Esophagus (tissue), 2 donors: ENCODE data around the gene CACNA2D3. TPM values are rescaled to one million over a fixed set of nuclear protein-coding genes. Genes with fewer than 3 reads are reported as not detected.

ENCODE experiments used
- H3K27ac ChIP-seq, 2 donors: one replicate each; pipeline ENCODE4 v1.5.1; 2013; ENCODE audit warnings: low read depth in 2 of 2, mild to moderate bottlenecking in 2 of 2, inconsistent platforms in 1 of 2, low read length in 1 of 2, moderate library complexity in 1 of 2
- H3K27me3 ChIP-seq, 2 donors: one replicate each; pipeline ENCODE4 v1.6.1; 2013; ENCODE audit warnings: low read length in 2 of 2, control low read depth in 1 of 2, mild to moderate bottlenecking in 1 of 2; ENCODE audit not compliant: insufficient read depth in 2 of 2, control insufficient read depth in 1 of 2
- H3K36me3 ChIP-seq, 2 donors: one replicate each; pipeline ENCODE4 v1.6.1; 2013; ENCODE audit warnings: low read length in 1 of 2; ENCODE audit not compliant: control insufficient read depth in 2 of 2, insufficient read depth in 2 of 2
- H3K4me1 ChIP-seq, 2 donors: one replicate each; pipeline ENCODE4 v1.6.1; 2013; ENCODE audit warnings: low read length in 1 of 2; ENCODE audit not compliant: control insufficient read depth in 2 of 2, insufficient read depth in 2 of 2
- H3K4me3 ChIP-seq, 2 donors: one replicate each; pipeline ENCODE4 v1.5.1; 2013; ENCODE audit warnings: low read length in 2 of 2, mild to moderate bottlenecking in 2 of 2, low read depth in 1 of 2, moderate library complexity in 1 of 2
- H3K9me3 ChIP-seq, 2 donors: one replicate each; pipeline ENCODE4 v1.6.1; 2013; ENCODE audit warnings: mild to moderate bottlenecking in 2 of 2, low read depth in 1 of 2, low read length in 1 of 2, moderate library complexity in 1 of 2; ENCODE audit not compliant: control insufficient read depth in 2 of 2, insufficient read depth in 1 of 2
- WGBS, 2 donors: extraction: QIAGEN DNeasy Blood & Tissue Kit; methylation state at CpG; one replicate each; pipeline ENCODE4 v1.1.7; 2013; 5-methylcytosine and 5-hydroxymethylcytosine counted together
- polyA plus RNA-seq, 2 donors: library from polyadenylated mRNA; stranded (reverse); fragments of 200-250 nt; gene quantifications; one replicate each; pipeline ENCODE4 v1.2.3, GENCODE V29; 2013
- donor health status: healthy with polysubstance abuse.
- donor health status: Bipolar disorder and iron deficiency.

The CACNA2D3 gene
- 1 to 10 TPM; 1.7 to 1.8 TPM for polyA plus RNA-seq

DNA sequence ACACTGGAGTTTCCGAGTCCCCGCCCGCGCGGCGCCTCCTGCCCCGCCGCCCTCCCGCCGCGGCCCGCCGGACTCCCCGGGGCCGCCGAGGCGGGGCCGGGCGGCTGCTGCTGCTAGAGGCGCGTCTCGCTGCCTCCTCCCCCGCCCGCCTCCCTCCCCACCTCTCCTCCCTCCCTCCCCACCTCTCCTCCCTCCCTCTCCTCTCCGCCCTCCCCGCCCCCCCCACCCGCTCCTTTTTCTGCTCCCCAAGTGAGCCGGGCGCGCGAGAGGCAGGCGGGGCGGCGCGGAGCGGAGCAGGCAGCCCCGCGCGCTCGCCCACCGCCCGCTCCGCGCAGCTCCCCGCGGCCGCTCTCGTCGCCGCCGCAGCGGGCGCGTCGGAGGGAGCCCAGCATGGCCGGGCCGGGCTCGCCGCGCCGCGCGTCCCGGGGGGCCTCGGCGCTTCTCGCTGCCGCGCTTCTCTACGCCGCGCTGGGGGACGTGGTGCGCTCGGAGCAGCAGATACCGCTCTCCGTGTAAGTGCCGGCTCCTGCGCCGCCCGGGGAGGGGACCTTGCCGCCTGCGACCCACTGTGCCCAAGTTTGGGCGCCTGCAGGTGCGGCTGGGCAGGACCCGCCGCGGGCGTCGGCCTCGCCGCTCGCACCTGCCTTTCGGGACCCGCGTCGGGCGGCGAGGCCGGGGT lies at the start of gene CACNA2D3:
TSS of gene CACNA2D3 (plus strand) at position 229 of the 679 bp plus-strand sequence.
- H3K4me3 ChIP-seq = peak within 1 kb of the TSS; percentile 62 to 72
- H3K4me1 ChIP-seq = peaks cover 0 to 6% of the 10 kb centered on the region in 2 donors
- peaks cover 0 to 4% of the 10 kb centered on the region in 2 donors for H3K27me3 ChIP-seq
- H3K9me3 ChIP-seq = no peaks in the 10 kb centered on the region
- peak within 1 kb of the TSS in 1 of 2 donors; percentile 5 for H3K27ac ChIP-seq
- 2 to 3% methylated on average over 63 to 98 of the region's 100 CpGs for WGBS, 2 donors
- H3K36me3 ChIP-seq = no peaks in the 10 kb centered on the region

DNA sequence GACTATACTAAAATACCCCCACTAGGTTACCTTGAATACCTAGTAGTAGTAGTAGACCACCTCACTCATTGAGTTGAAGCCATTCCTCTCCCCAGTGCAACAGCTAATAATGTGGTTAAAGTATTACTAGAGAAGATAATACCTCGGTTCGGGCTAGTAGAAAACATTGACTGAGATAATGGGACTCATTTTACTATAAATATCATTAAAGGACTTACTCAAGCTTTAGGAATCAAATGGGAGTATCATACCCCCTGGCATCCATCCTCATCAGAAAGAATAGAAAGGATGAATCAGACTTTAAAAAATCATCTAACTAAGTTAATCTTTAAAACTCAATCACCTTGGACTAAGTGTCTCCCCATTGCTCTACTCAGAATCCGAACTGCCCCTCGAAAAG lies 49.0 kb upstream of the CACNA2D3 start:
- H3K9me3 ChIP-seq = peaks cover 5 to 8% of the 10 kb centered on the region in 2 donors
- no peak overlapping the region for H3K4me3 ChIP-seq
- 88 to 91% methylated on average over 4 of the region's 4 CpGs for WGBS, 2 donors
- H3K36me3 ChIP-seq = no peaks in the 10 kb centered on the region
- no peak overlapping the region for H3K27ac ChIP-seq
- H3K27me3 ChIP-seq = no peaks in the 10 kb centered on the region
- peaks cover 2% of the 10 kb centered on the region in 2 donors for H3K4me1 ChIP-seq

DNA sequence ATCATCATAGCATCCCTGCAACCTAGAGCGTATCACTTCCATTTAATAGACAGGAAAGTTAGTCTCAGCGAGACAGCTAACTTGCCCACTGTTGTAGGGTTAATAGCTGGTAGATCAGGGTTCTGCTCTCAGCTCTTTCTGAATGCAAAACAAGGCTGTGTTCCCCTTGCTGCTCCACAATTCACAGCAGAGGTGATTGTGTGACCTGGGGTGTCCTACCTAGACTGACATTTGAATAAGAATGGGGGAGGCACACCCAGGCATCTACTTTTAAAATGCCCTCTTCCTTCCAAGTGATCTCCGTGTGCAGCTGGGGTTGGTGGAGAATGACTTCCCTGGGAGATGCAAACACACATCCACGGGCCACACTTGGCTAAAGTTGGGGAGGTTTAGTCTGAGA lies 43.0 kb upstream of the CACNA2D3 start:
- Histone ChIP-seq H3K27ac (no peak overlapping the region), H3K4me3 (no peak overlapping the region), H3K4me1 (no peaks in the 10 kb centered on the region), H3K36me3 (no peaks in the 10 kb centered on the region), H3K27me3 (no peaks in the 10 kb centered on the region), H3K9me3 (no peaks in the 10 kb centered on the region)
- 40 to 70% methylated on average over 4 of the region's 4 CpGs for WGBS, 2 donors

DNA sequence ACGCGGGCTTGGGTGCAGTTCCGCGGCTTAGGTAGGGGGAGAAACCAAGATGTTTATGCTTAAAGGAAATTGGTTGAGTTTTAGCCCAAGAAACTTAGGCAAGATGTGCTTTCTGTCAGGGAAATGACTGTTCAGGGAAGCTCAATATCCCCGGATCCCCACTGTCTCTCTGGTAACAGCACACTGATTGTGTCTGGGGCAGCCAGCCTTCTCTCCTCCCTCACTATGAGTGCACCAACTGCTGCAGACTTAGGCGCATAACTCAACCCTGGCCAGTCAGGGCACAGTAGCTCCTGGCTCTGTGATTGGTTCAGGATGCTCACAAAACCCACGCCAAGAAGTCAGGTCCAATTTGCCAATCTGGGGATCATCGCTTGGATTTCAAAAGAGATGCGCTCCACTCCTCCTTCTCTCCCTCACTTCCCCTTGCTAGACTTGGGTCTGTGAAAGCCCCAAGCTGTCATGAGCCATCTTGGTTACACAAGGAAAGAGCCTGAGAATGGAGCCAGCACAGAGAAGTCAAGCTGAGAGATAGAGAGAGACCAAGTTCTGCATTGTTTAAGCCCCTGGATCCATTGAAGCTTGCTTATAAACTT lies 42.5 kb upstream of the CACNA2D3 start:
- H3K27me3 ChIP-seq = no peaks in the 10 kb centered on the region
- no peaks in the 10 kb centered on the region for H3K9me3 ChIP-seq
- no peak overlapping the region for H3K4me3 ChIP-seq
- WGBS, 2 donors = 71 to 73% methylated on average over 9 of the region's 9 CpGs
- H3K27ac ChIP-seq = no peak overlapping the region
- H3K4me1 ChIP-seq = no peaks in the 10 kb centered on the region
- H3K36me3 ChIP-seq = no peaks in the 10 kb centered on the region

DNA sequence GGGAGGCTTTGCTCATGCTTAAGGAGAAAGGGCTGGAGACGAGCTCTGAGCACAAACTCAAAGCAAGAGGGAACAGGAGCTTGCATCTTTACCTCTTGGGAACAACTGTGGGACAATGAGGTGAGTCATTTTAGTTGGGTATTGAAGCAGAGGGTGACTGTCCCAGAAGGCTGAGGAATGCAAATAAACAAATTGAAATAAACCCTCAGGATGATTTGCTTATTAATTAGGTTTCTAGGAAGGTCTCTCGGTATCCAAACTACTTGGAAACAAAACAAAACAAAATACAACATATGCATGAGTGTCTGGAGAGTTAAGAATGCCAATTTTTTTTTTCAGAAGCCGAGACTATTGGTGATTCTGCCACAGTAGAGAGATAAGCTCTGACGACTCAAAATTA lies 38.4 kb upstream of the CACNA2D3 start:
- no peaks in the 10 kb centered on the region for H3K9me3 ChIP-seq
- H3K4me3 ChIP-seq = no peak overlapping the region
- no peak overlapping the region for H3K27ac ChIP-seq
- 52 to 62% methylated on average over 4 of the region's 4 CpGs for WGBS, 2 donors
- H3K27me3 ChIP-seq = no peaks in the 10 kb centered on the region
- no peaks in the 10 kb centered on the region for H3K36me3 ChIP-seq
- H3K4me1 ChIP-seq = no peaks in the 10 kb centered on the region

DNA sequence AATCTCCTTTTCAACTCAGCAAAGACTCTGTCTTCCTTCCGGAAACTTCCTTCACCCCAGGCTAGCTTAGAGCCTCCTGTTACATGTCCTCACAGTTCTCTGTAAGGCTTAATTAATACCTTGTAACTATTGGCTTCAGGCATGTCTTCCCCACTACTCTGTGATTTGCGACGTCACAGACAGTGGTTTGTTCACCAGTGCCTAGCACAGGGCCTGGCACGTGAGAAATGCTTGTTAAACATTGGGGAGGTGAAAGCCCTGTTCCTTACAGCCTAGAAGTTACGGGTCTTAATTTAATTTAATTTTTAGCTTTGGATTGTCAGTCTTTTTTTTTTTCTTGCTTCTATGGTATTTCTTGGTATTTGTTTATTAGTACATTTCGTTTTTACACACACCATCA lies 36.4 kb upstream of the CACNA2D3 start:
- H3K4me1 ChIP-seq = no peaks in the 10 kb centered on the region
- WGBS, 2 donors = 66 to 70% methylated on average over 6 of the region's 6 CpGs

DNA sequence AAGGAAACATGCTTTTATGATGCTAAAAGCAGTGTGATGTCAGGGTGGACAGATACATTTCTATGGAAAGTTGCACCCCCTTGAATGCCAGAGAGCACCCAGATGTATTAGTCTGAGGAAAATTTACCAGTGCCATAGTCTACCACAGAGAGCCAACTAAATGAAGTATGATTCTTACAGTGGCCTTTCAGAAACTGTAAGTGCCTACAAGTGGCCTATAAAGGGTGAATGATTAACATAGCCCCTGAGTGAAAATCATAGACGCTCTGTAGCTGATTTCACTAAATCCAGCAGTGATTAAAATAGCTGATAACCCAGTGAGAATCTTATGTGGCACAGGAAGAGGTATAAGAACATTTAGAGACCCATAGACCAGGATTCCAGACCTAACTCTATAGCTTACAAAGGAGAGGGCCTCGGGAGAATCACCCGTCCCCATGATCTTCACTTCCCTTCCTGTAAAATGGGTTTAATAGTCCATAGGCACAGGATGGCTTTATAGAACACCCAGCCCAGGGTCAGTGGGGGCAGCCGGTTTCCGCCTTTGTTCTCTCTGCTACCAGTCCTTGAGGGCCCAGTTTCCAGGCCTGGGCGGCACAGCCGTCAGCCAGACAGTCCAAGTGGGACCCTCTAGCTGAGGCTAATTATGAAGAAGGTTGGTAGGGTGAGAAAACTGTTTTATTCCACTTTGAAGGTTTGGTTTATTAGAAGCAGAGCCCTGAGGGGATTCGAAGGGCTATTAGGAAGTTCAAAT lies 35.5 kb upstream of the CACNA2D3 start:
- Histone ChIP-seq H3K9me3 (no peaks in the 10 kb centered on the region), H3K27ac (no peak overlapping the region), H3K4me1 (no peaks in the 10 kb centered on the region), H3K4me3 (no peak overlapping the region), H3K27me3 (no peaks in the 10 kb centered on the region), H3K36me3 (no peaks in the 10 kb centered on the region)
- WGBS, 2 donors = 89% methylated on average over 8 of the region's 8 CpGs

More for the DNA sequence above, 36.4 kb upstream of the CACNA2D3 start:
- no peaks in the 10 kb centered on the region for H3K36me3 ChIP-seq
- no peaks in the 10 kb centered on the region for H3K9me3 ChIP-seq
- no peak overlapping the region for H3K27ac ChIP-seq
- H3K27me3 ChIP-seq = no peaks in the 10 kb centered on the region
- no peak overlapping the region for H3K4me3 ChIP-seq

DNA sequence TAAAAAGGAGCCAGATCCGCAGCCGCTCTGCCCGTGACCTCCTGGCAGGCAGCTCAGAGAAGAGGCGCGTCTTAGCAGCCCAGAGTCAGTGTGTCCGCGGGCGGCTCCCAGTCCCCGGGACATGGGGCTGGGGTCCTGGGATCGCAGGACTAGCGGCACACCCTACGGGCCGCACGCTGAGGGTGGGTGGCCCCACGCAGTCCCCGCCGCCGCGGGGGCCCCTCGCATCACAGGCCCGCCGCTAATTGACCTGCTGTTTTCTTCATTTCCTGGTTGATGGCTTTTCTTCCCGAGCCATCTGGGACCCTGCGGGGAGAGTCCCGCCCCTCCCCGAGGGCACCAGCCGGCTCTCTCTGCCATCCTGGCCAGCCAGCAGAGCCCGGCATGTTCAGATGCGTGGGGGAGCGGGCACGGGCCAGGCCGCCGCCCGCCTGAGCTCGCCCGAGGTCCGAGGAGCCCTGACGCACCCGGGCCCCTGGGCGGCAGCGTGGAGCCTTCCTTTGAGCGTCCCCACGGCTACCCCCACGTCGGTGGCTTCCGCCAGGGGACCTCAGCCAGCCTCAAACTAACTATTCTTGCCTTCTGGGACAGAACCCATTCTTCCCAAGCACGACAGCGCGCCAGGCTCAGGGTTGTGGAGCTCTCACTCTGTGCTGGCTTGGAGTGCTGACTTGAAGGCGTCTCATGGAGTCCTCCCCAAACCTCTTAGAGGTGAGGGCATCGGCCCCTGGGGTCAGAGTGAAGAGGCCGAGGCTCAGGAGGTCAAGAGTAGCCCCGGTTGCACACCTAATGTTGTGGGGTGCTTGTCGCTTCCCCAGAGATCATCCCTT lies 34.6 kb upstream of the CACNA2D3 start:
- no peaks in the 10 kb centered on the region for H3K9me3 ChIP-seq
- H3K27ac ChIP-seq = no peak overlapping the region
- no peaks in the 10 kb centered on the region for H3K36me3 ChIP-seq
- H3K4me3 ChIP-seq = no peak overlapping the region
- H3K27me3 ChIP-seq = no peaks in the 10 kb centered on the region
- 22 to 25% methylated on average over 53 to 54 of the region's 54 CpGs for WGBS, 2 donors
- H3K4me1 ChIP-seq = no peaks in the 10 kb centered on the region

DNA sequence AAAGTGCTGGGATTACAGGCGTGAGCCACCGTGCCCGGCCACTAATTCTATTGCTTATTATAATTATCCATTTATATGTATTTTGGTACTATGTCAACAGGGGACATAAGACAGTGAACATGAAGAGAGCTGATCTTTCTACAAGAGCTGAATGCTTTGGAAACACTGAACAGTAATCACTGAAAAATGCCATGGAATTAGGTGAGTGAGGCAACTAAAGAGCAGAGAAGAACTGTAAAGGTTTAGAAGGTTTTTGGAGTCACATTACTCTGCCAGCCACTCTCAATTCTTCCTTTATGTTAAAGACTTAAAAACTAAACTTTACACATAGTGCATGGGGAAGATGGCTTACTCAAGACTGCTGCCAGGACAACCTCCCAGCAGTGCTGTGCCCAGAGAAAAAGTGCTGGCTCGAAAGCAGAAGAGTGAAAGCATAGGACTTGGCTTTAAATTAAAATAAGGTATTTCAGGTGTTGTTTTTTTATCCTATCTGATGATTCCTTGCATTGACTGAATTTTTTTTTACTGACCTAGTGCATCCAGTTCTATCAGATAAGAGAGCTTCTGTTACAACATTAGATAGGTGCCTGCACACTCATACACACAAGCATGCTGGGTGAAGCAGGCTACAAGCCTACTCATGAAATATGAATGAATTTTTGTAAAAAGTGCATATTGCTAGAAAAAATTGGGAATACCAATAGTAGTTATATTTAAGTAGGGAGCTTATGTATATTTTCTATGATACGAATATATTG lies 28.7 kb upstream of the CACNA2D3 start:
- 86 to 88% methylated on average over 5 of the region's 5 CpGs for WGBS, 2 donors
- H3K4me1 ChIP-seq = no peaks in the 10 kb centered on the region
- no peaks in the 10 kb centered on the region for H3K36me3 ChIP-seq
- H3K27me3 ChIP-seq = peaks cover 0 to 2% of the 10 kb centered on the region in 2 donors
- no peak overlapping the region for H3K27ac ChIP-seq
- no peaks in the 10 kb centered on the region for H3K9me3 ChIP-seq
- H3K4me3 ChIP-seq = no peak overlapping the region
